GM23248 (cell line): Measurements from ENCODE around the gene TRPC5OS. TPM values are rescaled to one million over a fixed set of nuclear protein-coding genes. Genes with fewer than 3 reads are reported as not detected.

Experiments
- DNase-seq: peaks from one replicate; pipeline ENCODE4 v3.0.0-alpha.2; 2015
- H2AFZ ChIP-seq: fragments of 200-600 bp; sonication (generic); 2 replicates; pipeline ENCODE4 v1.6.1; 2016; ENCODE audit warnings: antibody characterized with exemption
- H3F3A ChIP-seq: fragments of 200-600 bp; sonication (generic); 2 replicates; pipeline ENCODE4 v1.6.1; 2016; ENCODE audit warnings: mild to moderate bottlenecking, antibody characterized with exemption, mixed run types; ENCODE audit not compliant: insufficient read depth
- H3K27ac ChIP-seq: fragments of 200-600 bp; sonication (generic); 2 replicates; pipeline ENCODE4 v1.5.1; 2016; ENCODE audit warnings: mild to moderate bottlenecking
- H3K27me3 ChIP-seq: fragments of 200-600 bp; sonication (generic); replicated peaks from 2 replicates; pipeline ENCODE4 v1.6.1; 2016; ENCODE audit warnings: mild to moderate bottlenecking; ENCODE audit not compliant: insufficient read depth
- H3K36me3 ChIP-seq: fragments of 200-600 bp; sonication (generic); 2 replicates; pipeline ENCODE4 v1.6.1; 2016; ENCODE audit warnings: low read depth, mild to moderate bottlenecking
- H3K4me1 ChIP-seq: fragments of 200-600 bp; sonication (generic); 2 replicates; pipeline ENCODE4 v1.6.1; 2016; ENCODE audit warnings: mild to moderate bottlenecking; ENCODE audit not compliant: insufficient read depth
- H3K4me2 ChIP-seq: fragments of 200-600 bp; sonication (generic); one replicate; pipeline ENCODE4 v1.6.1; 2016; ENCODE audit warnings: mild to moderate bottlenecking; ENCODE audit not compliant: unreplicated experiment
- H3K4me3 ChIP-seq: fragments of 200-600 bp; sonication (generic); 2 replicates; pipeline ENCODE4 v1.5.1; 2016; ENCODE audit warnings: mild to moderate bottlenecking
- H3K79me2 ChIP-seq: fragments of 200-600 bp; sonication (generic); 2 replicates; pipeline ENCODE4 v1.6.1; 2016; ENCODE audit warnings: mild to moderate bottlenecking; ENCODE audit not compliant: insufficient read depth
- H3K9ac ChIP-seq: fragments of 200-600 bp; sonication (generic); 2 replicates; pipeline ENCODE4 v1.6.1; 2016; ENCODE audit warnings: mild to moderate bottlenecking
- H3K9me2 ChIP-seq: fragments of 200-600 bp; sonication (generic); 2 replicates; pipeline ENCODE4 v1.6.1; 2016; ENCODE audit warnings: mixed run types, mild to moderate bottlenecking, moderate library complexity; ENCODE audit not compliant: insufficient read depth
- H3K9me3 ChIP-seq: fragments of 200-600 bp; sonication (generic); one replicate; pipeline ENCODE4 v1.6.1; 2017; ENCODE audit warnings: low read depth
- H4K20me1 ChIP-seq: fragments of 200-600 bp; sonication (generic); 2 replicates; pipeline ENCODE4 v1.6.0; 2016; ENCODE audit not compliant: insufficient read depth
- EZH2 ChIP-seq: fragments of 200-600 bp; sonication (generic); IDR thresholded peaks from 2 replicates; pipeline ENCODE4 v1.6.1; 2018; ENCODE audit warnings: antibody characterized with exemption, mild to moderate bottlenecking; ENCODE audit not compliant: insufficient read depth, poor library complexity, severe bottlenecking
- EZH2phosphoT487 ChIP-seq: fragments of 200-600 bp; sonication (generic); IDR thresholded peaks from 2 replicates; pipeline ENCODE4 v1.6.1; 2018; ENCODE audit warnings: antibody characterized with exemption, moderate library complexity, mild to moderate bottlenecking, low read depth; ENCODE audit not compliant: insufficient read depth
- WGBS, 2 experiments: methylation state at CpG; one replicate each; pipeline ENCODE4 v1.1.6; 2015 to 2017; ENCODE audit warnings: low lambda C conversion rate in 2 of 2, low coverage in 1 of 2; ENCODE audit errors: missing lambda C conversion rate in 2 of 2; 5-methylcytosine and 5-hydroxymethylcytosine counted together
- in situ Hi-C: fragments of 300-500 bp; cut with MboI; formaldehyde crosslinking; loops from 2 replicates; pipeline ENCODE4 v1.15.0; 2020
- polyA plus RNA-seq: library from polyadenylated mRNA; unstranded; fragments of >200 nt; fragmentation: Nextera tagmentation; extraction: Ambion mirVana; gene quantifications from 2 replicates; pipeline ENCODE4 v1.2.1, GENCODE V29; 2016
- total RNA-seq: library from RNA; depleted of rRNA; stranded (reverse); fragments of >200 nt; shearing (Covaris generic); gene quantifications from 2 replicates; pipeline ENCODE4 v1.2.3, GENCODE V29; 2014; rRNA removed

TRPC5OS gene
- total RNA-seq (not detected in 2 replicates), polyA plus RNA-seq (not detected in 2 replicates)

- no peaks in the 10 kb centered on the region for H3K4me1 ChIP-seq
- H4K20me1 ChIP-seq: no peaks in the 10 kb centered on the region
- H3K4me3 ChIP-seq: no peak within 1 kb of the TSS
- TF ChIP-seq EZH2phosphoT487 (no peak), EZH2 (no peak)
- H3K79me2 ChIP-seq: no peaks in the 10 kb centered on the region
- no peak within 1 kb of the TSS for H3K9ac ChIP-seq
- in situ Hi-C loops: no loop called here
- H3K27ac ChIP-seq: no peak within 1 kb of the TSS
- H3K9me3 ChIP-seq: no peaks in the 10 kb centered on the region
- no peaks in the 10 kb centered on the region for H3K27me3 ChIP-seq
- H3F3A ChIP-seq: no peaks in the 10 kb centered on the region
- no peak within 1 kb of the TSS for H2AFZ ChIP-seq
- no peak for DNase-seq
- no peak within 1 kb of the TSS for H3K4me2 ChIP-seq
- no peaks in the 10 kb centered on the region for H3K36me3 ChIP-seq
- H3K9me2 ChIP-seq: no peaks in the 10 kb centered on the region
- 43 to 44% methylated on average over 1 of the region's 1 CpG for WGBS, 2 experiments
Measured at GRCh38 chrX:111875881-111876280, at the start of gene TRPC5OS. TSS of gene TRPC5OS (plus strand) at chrX:111876181. CDS start at chrX:111901850, 25,669 bp downstream.

GRCh38 chrX:111829345-111829744 is 46.6 kb upstream of the TRPC5OS start:
- Histone ChIP-seq H3K79me2 (no peaks in the 10 kb centered on the region), H3K36me3 (no peaks in the 10 kb centered on the region), H3K27ac (no peak overlapping the region), H3K9me2 (no peaks in the 10 kb centered on the region), H4K20me1 (no peaks in the 10 kb centered on the region), H3K4me3 (no peak overlapping the region), H3K4me1 (no peaks in the 10 kb centered on the region), H3K9me3 (no peaks in the 10 kb centered on the region), H2AFZ (no peak overlapping the region), H3K27me3 (no peaks in the 10 kb centered on the region), H3F3A (no peaks in the 10 kb centered on the region), H3K4me2 (no peak overlapping the region), H3K9ac (no peak overlapping the region)
- DNase-seq: no peak
- 0 to 35% methylated on average over 1 to 2 of the region's 2 CpGs for WGBS, 2 experiments
- TF ChIP-seq EZH2 (no peak), EZH2phosphoT487 (no peak)
- in situ Hi-C loops: no loop called here

GRCh38 chrX:111830571-111830970 is 45.4 kb upstream of the TRPC5OS start:
- DNase-seq: no peak
- H3K27ac ChIP-seq: no peak overlapping the region
- no peaks in the 10 kb centered on the region for H3K36me3 ChIP-seq
- TF ChIP-seq EZH2phosphoT487 (no peak), EZH2 (no peak)
- H3K79me2 ChIP-seq: no peaks in the 10 kb centered on the region
- H3K4me1 ChIP-seq: no peaks in the 10 kb centered on the region
- H3K4me2 ChIP-seq: no peak overlapping the region
- no peak overlapping the region for H3K4me3 ChIP-seq
- no peak overlapping the region for H2AFZ ChIP-seq
- in situ Hi-C loops: no loop called here
- H3K9me3 ChIP-seq: no peaks in the 10 kb centered on the region
- H3K9me2 ChIP-seq: no peaks in the 10 kb centered on the region
- H4K20me1 ChIP-seq: no peaks in the 10 kb centered on the region
- 52 to 62% methylated on average over 2 of the region's 2 CpGs for WGBS, 2 experiments
- no peaks in the 10 kb centered on the region for H3K27me3 ChIP-seq
- no peak overlapping the region for H3K9ac ChIP-seq
- no peaks in the 10 kb centered on the region for H3F3A ChIP-seq

GRCh38 chrX:111831343-111831742 is 44.6 kb upstream of the TRPC5OS start:
- H3K27ac ChIP-seq: no peak overlapping the region
- H3K79me2 ChIP-seq: no peaks in the 10 kb centered on the region
- 0 to 9% methylated on average over 1 of the region's 1 CpG for WGBS, 2 experiments
- H4K20me1 ChIP-seq: no peaks in the 10 kb centered on the region
- no peaks in the 10 kb centered on the region for H3K9me2 ChIP-seq
- no peaks in the 10 kb centered on the region for H3F3A ChIP-seq
- H2AFZ ChIP-seq: no peak overlapping the region
- no peak overlapping the region for H3K4me2 ChIP-seq
- TF ChIP-seq EZH2 (no peak), EZH2phosphoT487 (no peak)
- H3K9ac ChIP-seq: no peak overlapping the region
- no peak for DNase-seq
- H3K4me1 ChIP-seq: no peaks in the 10 kb centered on the region
- H3K9me3 ChIP-seq: no peaks in the 10 kb centered on the region
- no peak overlapping the region for H3K4me3 ChIP-seq
- no peaks in the 10 kb centered on the region for H3K36me3 ChIP-seq
- in situ Hi-C loops: no loop called here
- H3K27me3 ChIP-seq: no peaks in the 10 kb centered on the region

- no peaks in the 10 kb centered on the region for H3K27me3 ChIP-seq
- H3K36me3 ChIP-seq: no peaks in the 10 kb centered on the region
- in situ Hi-C loops: no loop called here
- no peak overlapping the region for H3K4me2 ChIP-seq
- H3K4me1 ChIP-seq: no peaks in the 10 kb centered on the region
- no peaks in the 10 kb centered on the region for H3K9me3 ChIP-seq
- no peak overlapping the region for H3K27ac ChIP-seq
- no peaks in the 10 kb centered on the region for H4K20me1 ChIP-seq
- no peak overlapping the region for H2AFZ ChIP-seq
- H3K9me2 ChIP-seq: no peaks in the 10 kb centered on the region
- H3K79me2 ChIP-seq: no peaks in the 10 kb centered on the region
- H3F3A ChIP-seq: no peaks in the 10 kb centered on the region
- no peak overlapping the region for H3K4me3 ChIP-seq
- no peak for DNase-seq
- no peak overlapping the region for H3K9ac ChIP-seq
- TF ChIP-seq EZH2phosphoT487 (no peak), EZH2 (no peak)
- WGBS, 2 experiments: 50 to 54% methylated on average over 1 of the region's 1 CpG
Measured at GRCh38 chrX:111837197-111837596, 38.8 kb upstream of the TRPC5OS start.
